GM18519 (cell line): Measurements from ENCODE around the gene TTPAL.

Source experiments
- ATAC-seq: cut with Tn5 transposase; IDR thresholded peaks from one replicate; pipeline ENCODE4 v1.9.1; 2021; ENCODE audit warnings: mild to moderate bottlenecking, moderate library complexity; ENCODE audit not compliant: unreplicated experiment, low FRiP score

Gene TTPAL

GRCh38 chr20:44495802-44496481 lies 20.3 kb downstream of the TTPAL start:
- ATAC-seq: no peak

GRCh38 chr20:44496976-44497375 lies 21.3 kb downstream of the TTPAL start:
- ATAC-seq: no peak

- no peak for ATAC-seq
These were observed 22.1 kb downstream of the TTPAL start for GRCh38 chr20:44497761-44498160.

GRCh38 chr20:44500221-44500620 lies 24.5 kb downstream of the TTPAL start:
- ATAC-seq: no peak

GRCh38 chr20:44501448-44501847 lies 25.8 kb downstream of the TTPAL start:
- ATAC-seq: no peak

- no peak for ATAC-seq
These were observed 27.3 kb downstream of the TTPAL start for GRCh38 chr20:44502968-44503367.

- ATAC-seq: no peak
These were observed 29.0 kb downstream of the TTPAL start for GRCh38 chr20:44504402-44505307.

- ATAC-seq: no peak
These were observed 34.1 kb downstream of the TTPAL start for GRCh38 chr20:44509762-44510161.

- ATAC-seq: no peak
These were observed 38.2 kb downstream of the TTPAL start for GRCh38 chr20:44513871-44514270.

- no peak for ATAC-seq
These were observed 40.8 kb downstream of the TTPAL start for GRCh38 chr20:44516491-44516890.

- ATAC-seq: no peak
These were observed 41.8 kb downstream of the TTPAL start for GRCh38 chr20:44517454-44517853.

GRCh38 chr20:44518248-44518647 lies 42.6 kb downstream of the TTPAL start:
- no peak for ATAC-seq

GRCh38 chr20:44520881-44521280 lies 45.2 kb downstream of the TTPAL start:
- ATAC-seq: no peak

GRCh38 chr20:44521484-44522481 lies 46.1 kb downstream of the TTPAL start, which contains the start of gene SERINC3:
SERINC3 (minus strand) TSS chr20:44522070; CDS start chr20:44521951, 119 bp downstream.
- peak; percentile 89 for ATAC-seq

GRCh38 chr20:44522841-44523240 lies 47.2 kb downstream of the TTPAL start:
- ATAC-seq: no peak

GRCh38 chr20:44523746-44524145 lies 48.1 kb downstream of the TTPAL start:
- no peak for ATAC-seq

GRCh38 chr20:44526129-44526528 lies 50.5 kb downstream of the TTPAL start:
- ATAC-seq: no peak

GRCh38 chr20:44527716-44528199 lies 52.1 kb downstream of the TTPAL start:
- ATAC-seq: no peak

- no peak for ATAC-seq
These were observed 52.6 kb downstream of the TTPAL start for GRCh38 chr20:44528309-44528708.

- ATAC-seq: no peak
These were observed 56.7 kb downstream of the TTPAL start for GRCh38 chr20:44532259-44532980.
